IMR-90 (cell line): ENCODE measurements around the gene NF2. TPM values are rescaled to one million over a fixed set of nuclear protein-coding genes. Genes with fewer than 3 reads are reported as not detected.

Experiments
- ATAC-seq: fragments of 200-7000 bp; cut with Tn5 transposase; 2 replicates; pipeline ENCODE4 v1.9.1; 2020; ENCODE audit warnings: low read depth, mild to moderate bottlenecking, moderate library complexity
- BruUV-seq: library from RNA; stranded (reverse); fragments of 400-500 nt; replicated peaks from 2 replicates; lab custom pipeline; 2021; lab: Mats Ljungman, UMichigan
- CTCF ChIA-PET: fragments of 300-600 bp; formaldehyde crosslinking; extraction: SDS; loops from one replicate; lab custom pipeline; 2021; ENCODE audit warnings: antibody characterized with exemption; lab: Yijun Ruan, JAX
- POLR2A ChIA-PET: fragments of 300-600 bp; sonication (Branson Sonifier 250); formaldehyde crosslinking; loops from one replicate; lab custom pipeline; 2022; ENCODE audit warnings: antibody characterized with exemption; ENCODE audit not compliant: unreplicated experiment; lab: Charles Lee
- DNase-seq: peaks from one replicate; pipeline ENCODE4 v3.0.0; 2013
- H2AFZ ChIP-seq: replicated peaks from 2 replicates; pipeline ENCODE3; 2013; ENCODE audit warnings: low read length, mild to moderate bottlenecking; ENCODE audit not compliant: poor library complexity
- H2AK5ac ChIP-seq: 2 replicates; pipeline ENCODE4 v1.6.1; 2013; ENCODE audit warnings: low read depth, low read length, inconsistent platforms
- H2AK9ac ChIP-seq: replicated peaks from 2 replicates; pipeline ENCODE3; 2013; ENCODE audit warnings: mild to moderate bottlenecking, low read depth, low read length, moderate library complexity; ENCODE audit not compliant: poor library complexity
- H2BK120ac ChIP-seq: 2 replicates; pipeline ENCODE4 v1.6.1; 2013; ENCODE audit warnings: low read depth, low read length, inconsistent platforms
- H2BK15ac ChIP-seq: 3 replicates; pipeline ENCODE4 v1.6.1; 2013; ENCODE audit warnings: low read depth, low read length, inconsistent platforms
- H2BK20ac ChIP-seq: 2 replicates; pipeline ENCODE4 v1.6.1; 2013; ENCODE audit warnings: low read depth, mild to moderate bottlenecking, inconsistent platforms, low read length, moderate library complexity
- H2BK5ac ChIP-seq: 2 replicates; pipeline ENCODE4 v1.6.1; 2013; ENCODE audit warnings: mild to moderate bottlenecking, low read depth, low read length, inconsistent platforms; ENCODE audit not compliant: poor library complexity, severe bottlenecking
- H3K14ac ChIP-seq: replicated peaks from 2 replicates; pipeline ENCODE4 v1.6.1; 2013; ENCODE audit warnings: low read depth, low read length, inconsistent platforms
- H3K18ac ChIP-seq: 2 replicates; pipeline ENCODE4 v1.6.1; 2013; ENCODE audit warnings: low read depth, low read length, control low read depth
- H3K23ac ChIP-seq: 2 replicates; pipeline ENCODE4 v1.6.1; 2013; ENCODE audit warnings: low read depth, low read length, inconsistent platforms
- H3K27ac ChIP-seq: 2 replicates; pipeline ENCODE4 v1.5.1; 2013; ENCODE audit warnings: mild to moderate bottlenecking, control low read depth, low read length; ENCODE audit not compliant: insufficient read depth
- H3K27me3 ChIP-seq: 2 replicates; pipeline ENCODE4 v1.6.1; 2013; ENCODE audit warnings: low read length; ENCODE audit not compliant: control insufficient read depth, insufficient read depth
- H3K36me3 ChIP-seq: 2 replicates; pipeline ENCODE4 v1.6.1; 2013; ENCODE audit warnings: low read length, mixed read lengths; ENCODE audit not compliant: control insufficient read depth, insufficient read depth
- H3K4ac ChIP-seq: 2 replicates; pipeline ENCODE4 v1.6.1; 2013; ENCODE audit warnings: low read depth, low read length, inconsistent platforms
- H3K4me1 ChIP-seq: 2 replicates; pipeline ENCODE4 v1.6.1; 2013; ENCODE audit warnings: low read length, mixed read lengths; ENCODE audit not compliant: control insufficient read depth, insufficient read depth
- H3K4me2 ChIP-seq: 2 replicates; pipeline ENCODE4 v1.6.1; 2013; ENCODE audit warnings: low read depth, mild to moderate bottlenecking, control low read depth, low read length, moderate library complexity
- H3K4me3 ChIP-seq: 2 replicates; pipeline ENCODE4 v1.5.1; 2013; ENCODE audit warnings: low read depth, mild to moderate bottlenecking, control low read depth, low read length, moderate library complexity; ENCODE audit not compliant: insufficient read depth
- H3K56ac ChIP-seq: 2 replicates; pipeline ENCODE4 v1.6.1; 2013; ENCODE audit warnings: low read length, inconsistent platforms; ENCODE audit not compliant: insufficient read depth; ENCODE audit errors: extremely low read depth
- H3K79me1 ChIP-seq, 2 experiments: 2 replicates each; pipeline ENCODE4 v1.6.1; 2013; ENCODE audit warnings: low read length in 2 of 2, inconsistent platforms in 1 of 2, low read depth in 1 of 2
- H3K9ac ChIP-seq: 2 replicates; pipeline ENCODE4 v1.6.1; 2013; ENCODE audit warnings: low read depth, low read length, control low read depth
- H3K9me1 ChIP-seq: 2 replicates; pipeline ENCODE4 v1.6.1; 2013; ENCODE audit warnings: low read length, inconsistent platforms; ENCODE audit not compliant: insufficient read depth
- H3K9me3 ChIP-seq: 2 replicates; pipeline ENCODE4 v1.6.1; 2013; ENCODE audit warnings: low read length; ENCODE audit not compliant: control insufficient read depth, insufficient read depth
- H4K20me1 ChIP-seq: 2 replicates; pipeline ENCODE4 v1.6.1; 2013; ENCODE audit warnings: low read length, inconsistent platforms; ENCODE audit not compliant: insufficient read depth
- H4K5ac ChIP-seq: 2 replicates; pipeline ENCODE4 v1.6.1; 2013; ENCODE audit warnings: mild to moderate bottlenecking, low read depth, low read length, control low read depth
- H4K8ac ChIP-seq, 2 experiments: 2 replicates each; pipeline ENCODE4 v1.6.1; 2013; ENCODE audit warnings: low read depth in 2 of 2, low read length in 2 of 2, control low read depth in 1 of 2, inconsistent platforms in 1 of 2
- H4K91ac ChIP-seq: 2 replicates; pipeline ENCODE4 v1.6.1; 2013; ENCODE audit warnings: low read depth, low read length, inconsistent platforms; ENCODE audit not compliant: insufficient read depth
- BHLHE40 ChIP-seq: fragments of 150-350 bp; IDR thresholded peaks from 2 replicates; pipeline ENCODE4 v1.6.1; 2016; ENCODE audit warnings: mild to moderate bottlenecking, low read depth, low read length
- CEBPB ChIP-seq: IDR thresholded peaks from 2 replicates; pipeline ENCODE4 v1.6.1; 2012; ENCODE audit warnings: low read depth, low read length, improper control_type of control experiment
- CHD1 ChIP-seq: IDR thresholded peaks from 2 replicates; pipeline ENCODE4 v1.6.1; 2012; ENCODE audit warnings: low read depth, low read length, improper control_type of control experiment
- CTCF ChIP-seq: conservative IDR thresholded peaks from 2 replicates; pipeline ENCODE4 v1.5.1; 2012; ENCODE audit warnings: mild to moderate bottlenecking, low read depth, low read length, improper control_type of control experiment
- ELK1 ChIP-seq: fragments of 150-350 bp; IDR thresholded peaks from 2 replicates; pipeline ENCODE4 v1.6.1; 2016; ENCODE audit warnings: low read depth, mild to moderate bottlenecking, low read length, moderate library complexity, borderline replicate concordance
- FOS ChIP-seq: fragments of 150-350 bp; IDR thresholded peaks from 2 replicates; pipeline ENCODE4 v1.6.1; 2016; ENCODE audit warnings: low read depth, low read length
- MAFK ChIP-seq: IDR thresholded peaks from 2 replicates; pipeline ENCODE4 v1.6.1; 2012; ENCODE audit warnings: low read depth, low read length, improper control_type of control experiment
- MAZ ChIP-seq: IDR thresholded peaks from 2 replicates; pipeline ENCODE4 v1.6.1; 2012; ENCODE audit warnings: low read depth, mild to moderate bottlenecking, low read length, improper control_type of control experiment, moderate library complexity, borderline replicate concordance
- MXI1 ChIP-seq: IDR thresholded peaks from 2 replicates; pipeline ENCODE4 v1.6.1; 2012; ENCODE audit warnings: low read depth, mild to moderate bottlenecking, low read length, moderate library complexity, borderline replicate concordance
- NFE2L2 ChIP-seq: fragments of 150-350 bp; IDR thresholded peaks from 2 replicates; pipeline ENCODE4 v1.6.1; 2016; ENCODE audit warnings: low read depth, mild to moderate bottlenecking, low read length
- POLR2A ChIP-seq: IDR thresholded peaks from 2 replicates; pipeline ENCODE4 v1.6.1; 2012; ENCODE audit warnings: mild to moderate bottlenecking, low read depth, low read length
- RAD21 ChIP-seq: IDR thresholded peaks from 2 replicates; pipeline ENCODE4 v1.6.1; 2012; ENCODE audit warnings: low read length, improper control_type of control experiment
- RCOR1 ChIP-seq: IDR thresholded peaks from 2 replicates; pipeline ENCODE4 v1.6.1; 2012; ENCODE audit warnings: mild to moderate bottlenecking, low read length, improper control_type of control experiment; ENCODE audit not compliant: insufficient replicate concordance
- RFX5 ChIP-seq: IDR thresholded peaks from 2 replicates; pipeline ENCODE4 v1.8.0; 2012; ENCODE audit warnings: low read depth, mild to moderate bottlenecking, low read length, moderate library complexity
- SMC3 ChIP-seq: fragments of 150-350 bp; IDR thresholded peaks from 2 replicates; pipeline ENCODE4 v1.6.1; 2016; ENCODE audit warnings: low read depth, mild to moderate bottlenecking, antibody characterized with exemption, low read length, moderate library complexity
- USF2 ChIP-seq: fragments of 150-350 bp; IDR thresholded peaks from 2 replicates; pipeline ENCODE4 v1.6.1; 2017; ENCODE audit warnings: mild to moderate bottlenecking, antibody characterized with exemption, low read length, low read depth
- WGBS, 2 experiments: methylation state at CpG; one replicate each; pipeline versions ENCODE4 v1.1.5 to v1.1.7; 2013; ENCODE audit warnings: missing lambda C conversion rate in 2 of 2; ENCODE audit not compliant: insufficient read length in 1 of 2; ENCODE audit errors: extremely low coverage in 2 of 2; 5-methylcytosine and 5-hydroxymethylcytosine counted together
- dilution Hi-C: fragments of 300-500 bp; cut with HindIII; formaldehyde crosslinking; loops from one replicate; pipeline ENCODE4 v1.14.3; 2018; ENCODE audit warnings: low sequenced_read_pairs; ENCODE audit not compliant: unreplicated experiment
- in situ Hi-C: fragments of 300-500 bp; cut with MboI; formaldehyde crosslinking; loops from 3 replicates; pipeline ENCODE4 v1.14.3; 2019; ENCODE audit warnings: low sequenced_read_pairs, inconsistent platforms, mixed read lengths
- intact Hi-C: fragments of 100-400 bp; cut with micrococcal nuclease; formaldehyde crosslinking; loops from 2 replicates; pipeline ENCODE4 v1.10.0; 2022
- polyA plus RNA-seq, 3 experiments: library from polyadenylated mRNA; depleted of rRNA; stranded (reverse); fragments of >200 nt; gene quantifications; 2 replicates each; pipeline ENCODE4 v1.2.3, GENCODE V29; 2012; ENCODE audit warnings: low replicate concordance in 1 of 3
- total RNA-seq: library from RNA; depleted of rRNA; stranded (reverse); fragments of >200 nt; gene quantifications from 2 replicates; pipeline ENCODE4 v1.2.3, GENCODE V29; 2012

NF2 gene
- total and polyA plus RNA-seq, 2 of the 4 experiments (the other 2 are of a cell fraction): 59.0 to 151 TPM

- no CpG with 5 or more reads among the region's 1 CpG for WGBS, 2 experiments
- POLR2A ChIA-PET: no interaction called here
- H3K36me3 ChIP-seq: peaks cover 8% of the 10 kb centered on the region
These were observed 48.2 kb downstream of the NF2 start for GRCh38 chr22:29651652-29652051.

More at GRCh38 chr22:29651652-29652051, 48.2 kb downstream of the NF2 start:
- Histone ChIP-seq H2BK120ac (no peak overlapping the region), H3K79me1 (0 out of 4 replicates have a peak, but pooled peaks cover 0 to 4% of the 10 kb centered on the region in 2 experiments), H3K56ac (no peak overlapping the region), H2AK9ac (no peak overlapping the region), H2AFZ (no peak overlapping the region), H2AK5ac (no peak overlapping the region), H2BK5ac (no peak overlapping the region), H4K8ac (no peak overlapping the region), H3K4me1 (no peaks in the 10 kb centered on the region), H3K4ac (no peak overlapping the region), H3K9ac (no peak overlapping the region), H4K5ac (no peak overlapping the region), H3K9me1 (no peaks in the 10 kb centered on the region), H3K9me3 (no peaks in the 10 kb centered on the region), H3K4me3 (no peak overlapping the region), H2BK20ac (no peak overlapping the region), H2BK15ac (no peak overlapping the region), H3K27ac (no peak overlapping the region), H3K18ac (no peak overlapping the region), H3K27me3 (no peaks in the 10 kb centered on the region), H3K23ac (no peak overlapping the region), H3K4me2 (no peak overlapping the region), H3K14ac (no peak overlapping the region), H4K20me1 (no peaks in the 10 kb centered on the region), H4K91ac (no peak overlapping the region)
- in situ Hi-C loops: no loop called here
- CTCF ChIA-PET: no interaction called here
- ATAC-seq: no peak
- dilution Hi-C loops: no loop called here
- BruUV-seq: no TSS peak
- DNase-seq: no peak
- TF ChIP-seq NFE2L2: no peak
- no peak for TF ChIP-seq MAZ
- no peak for TF ChIP-seq MAFK
- no peak for TF ChIP-seq RCOR1
- no peak for TF ChIP-seq ELK1
- TF ChIP-seq USF2: no peak
- no peak for TF ChIP-seq BHLHE40
- TF ChIP-seq CTCF: no peak
- TF ChIP-seq CEBPB: no peak
- no peak for TF ChIP-seq MXI1
- TF ChIP-seq FOS: no peak
- TF ChIP-seq CHD1: no peak
- TF ChIP-seq RAD21: no peak
- no peak for TF ChIP-seq SMC3
- no peak for TF ChIP-seq RFX5
- no peak for TF ChIP-seq POLR2A
- intact Hi-C loops: no loop called here
